Hepatocyte (in vitro differentiated cells): ENCODE data around the gene OR6V1. TPM values are rescaled to one million over a fixed set of nuclear protein-coding genes. Genes with fewer than 3 reads are reported as not detected.

Experiments used
- DNase-seq: peaks from one replicate; pipeline ENCODE4 v3.0.0-alpha.2; 2016; ENCODE audit warnings: low spot score
- H2AFZ ChIP-seq: fragments of 200-600 bp; sonication (generic); 2 replicates; pipeline ENCODE4 v1.6.0; 2016; ENCODE audit warnings: antibody characterized with exemption, mild to moderate bottlenecking
- H3K27ac ChIP-seq: fragments of 200-600 bp; sonication (generic); 2 replicates; pipeline ENCODE4 v1.5.1; 2016; ENCODE audit warnings: mild to moderate bottlenecking
- H3K27me3 ChIP-seq: fragments of 200-600 bp; sonication (generic); 2 replicates; pipeline ENCODE4 v1.6.1; 2016
- H3K36me3 ChIP-seq: fragments of 200-600 bp; sonication (generic); replicated peaks from 2 replicates; pipeline ENCODE4 v1.5.1; 2016; ENCODE audit warnings: low read depth; ENCODE audit not compliant: insufficient read depth
- H3K4me1 ChIP-seq: fragments of 200-600 bp; sonication (generic); 2 replicates; pipeline ENCODE4 v1.5.1; 2016; ENCODE audit warnings: mild to moderate bottlenecking, moderate library complexity; ENCODE audit not compliant: insufficient read depth
- H3K4me2 ChIP-seq: fragments of 200-600 bp; sonication (generic); 2 replicates; pipeline ENCODE4 v1.6.0; 2016
- H3K4me3 ChIP-seq: fragments of 200-600 bp; sonication (generic); 2 replicates; pipeline ENCODE4 v1.5.1; 2016; ENCODE audit warnings: mild to moderate bottlenecking
- H3K79me2 ChIP-seq: fragments of 200-600 bp; sonication (generic); 2 replicates; pipeline ENCODE4 v1.6.0; 2017; ENCODE audit warnings: mild to moderate bottlenecking
- H3K9me2 ChIP-seq: fragments of 200-600 bp; sonication (generic); replicated peaks from 2 replicates; pipeline ENCODE4 v1.6.0; 2017; ENCODE audit warnings: mild to moderate bottlenecking; ENCODE audit not compliant: insufficient read depth
- H3K9me3 ChIP-seq: fragments of 200-600 bp; sonication (generic); 2 replicates; pipeline ENCODE4 v1.5.1; 2016; ENCODE audit warnings: low read depth, mild to moderate bottlenecking
- H4K20me1 ChIP-seq: fragments of 200-600 bp; sonication (generic); 2 replicates; pipeline ENCODE4 v1.6.0; 2016; ENCODE audit warnings: mild to moderate bottlenecking; ENCODE audit not compliant: insufficient read depth, poor library complexity, severe bottlenecking
- EZH2 ChIP-seq: fragments of 200-600 bp; sonication (generic); IDR thresholded peaks from 2 replicates; pipeline ENCODE4 v1.6.1; 2016; ENCODE audit warnings: antibody characterized with exemption, mild to moderate bottlenecking, borderline replicate concordance
- EZH2phosphoT487 ChIP-seq: fragments of 200-600 bp; sonication (generic); IDR thresholded peaks from one replicate; pipeline ENCODE4 v1.6.1; 2018; ENCODE audit warnings: antibody characterized with exemption, mild to moderate bottlenecking, low read depth, moderate library complexity; ENCODE audit not compliant: unreplicated experiment, severe bottlenecking
- WGBS: methylation state at CpG from one replicate; pipeline ENCODE4 v1.1.6; 2016; ENCODE audit warnings: low lambda C conversion rate; ENCODE audit errors: missing lambda C conversion rate; 5-methylcytosine and 5-hydroxymethylcytosine counted together
- polyA plus RNA-seq: library from polyadenylated mRNA; unstranded; fragments of >200 nt; fragmentation: Nextera tagmentation; extraction: Ambion mirVana; gene quantifications from 2 replicates; pipeline ENCODE4 v1.2.1, GENCODE V29; 2016
- total RNA-seq: library from RNA; depleted of rRNA; stranded (reverse); fragments of >200 nt; gene quantifications from 2 replicates; pipeline ENCODE4 v1.2.3, GENCODE V29; 2014
- TF ChIP-seq, protein P1 (sequence below): fragments of 200-600 bp; sonication (generic); IDR thresholded peaks from 2 replicates; pipeline ENCODE4 v1.5.1; 2016; ENCODE audit warnings: antibody characterized with exemption, mild to moderate bottlenecking; ENCODE audit not compliant: poor library complexity

The OR6V1 gene
- total and polyA plus RNA-seq, 2 experiments from 2014 or later = 0.34 TPM; not detected in 1

DNA sequence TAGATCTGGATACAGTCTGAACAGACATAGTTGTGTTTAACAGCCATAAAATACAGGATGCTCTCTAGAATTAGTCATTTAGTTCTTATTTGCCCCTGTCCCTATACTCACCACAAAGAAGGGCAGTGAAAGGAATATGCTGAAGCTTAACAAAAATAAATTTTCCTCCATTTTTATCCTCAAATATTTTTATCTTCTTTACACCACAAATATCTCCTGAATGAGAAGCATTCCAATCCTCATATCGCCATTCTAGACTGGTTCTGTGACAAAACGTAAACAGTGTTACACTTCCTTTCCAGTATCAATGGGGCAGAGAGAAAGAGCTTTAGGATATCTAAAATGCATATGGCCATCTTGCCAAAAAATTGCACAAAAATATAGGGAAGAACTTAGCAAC is 26.8 kb upstream of the OR6V1 start:
- no peak for DNase-seq
- Histone ChIP-seq H3K4me1 (no peaks in the 10 kb centered on the region), H3K9me3 (no peaks in the 10 kb centered on the region), H3K9me2 (no peaks in the 10 kb centered on the region), H2AFZ (no peak overlapping the region), H3K27ac (no peak overlapping the region), H3K79me2 (no peaks in the 10 kb centered on the region), H3K4me3 (no peak overlapping the region), H3K36me3 (no peaks in the 10 kb centered on the region), H3K4me2 (no peak overlapping the region), H4K20me1 (no peaks in the 10 kb centered on the region), H3K27me3 (no peaks in the 10 kb centered on the region)
- TF ChIP-seq, protein P1, sequence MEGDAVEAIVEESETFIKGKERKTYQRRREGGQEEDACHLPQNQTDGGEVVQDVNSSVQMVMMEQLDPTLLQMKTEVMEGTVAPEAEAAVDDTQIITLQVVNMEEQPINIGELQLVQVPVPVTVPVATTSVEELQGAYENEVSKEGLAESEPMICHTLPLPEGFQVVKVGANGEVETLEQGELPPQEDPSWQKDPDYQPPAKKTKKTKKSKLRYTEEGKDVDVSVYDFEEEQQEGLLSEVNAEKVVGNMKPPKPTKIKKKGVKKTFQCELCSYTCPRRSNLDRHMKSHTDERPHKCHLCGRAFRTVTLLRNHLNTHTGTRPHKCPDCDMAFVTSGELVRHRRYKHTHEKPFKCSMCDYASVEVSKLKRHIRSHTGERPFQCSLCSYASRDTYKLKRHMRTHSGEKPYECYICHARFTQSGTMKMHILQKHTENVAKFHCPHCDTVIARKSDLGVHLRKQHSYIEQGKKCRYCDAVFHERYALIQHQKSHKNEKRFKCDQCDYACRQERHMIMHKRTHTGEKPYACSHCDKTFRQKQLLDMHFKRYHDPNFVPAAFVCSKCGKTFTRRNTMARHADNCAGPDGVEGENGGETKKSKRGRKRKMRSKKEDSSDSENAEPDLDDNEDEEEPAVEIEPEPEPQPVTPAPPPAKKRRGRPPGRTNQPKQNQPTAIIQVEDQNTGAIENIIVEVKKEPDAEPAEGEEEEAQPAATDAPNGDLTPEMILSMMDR = no peak
- TF ChIP-seq EZH2phosphoT487 = no peak
- no peak for TF ChIP-seq EZH2
- WGBS = 86% methylated on average over 2 of the region's 2 CpGs

DNA sequence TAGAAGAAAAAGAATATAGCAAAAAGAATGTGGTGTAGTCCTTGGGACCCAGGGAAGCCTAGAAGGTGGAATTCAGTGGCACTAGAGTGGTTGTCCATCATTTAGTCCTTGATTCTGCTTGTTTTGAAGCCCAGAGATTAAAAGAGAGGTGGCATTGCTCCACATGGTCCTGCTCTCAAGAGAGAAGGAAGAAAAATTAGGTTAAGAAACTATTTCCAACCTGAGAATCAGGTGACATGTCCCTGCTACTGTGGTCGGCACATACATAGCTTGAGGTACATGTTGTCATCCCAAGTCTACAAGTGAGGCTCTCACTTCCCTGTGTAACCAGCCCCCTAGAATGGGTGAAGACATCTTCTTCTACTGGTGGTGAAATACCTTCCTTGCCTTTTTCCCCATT is 25.1 kb upstream of the OR6V1 start, which contains the start of gene OR9A2:
OR9A2 (minus strand) TSS at position 101 of the 400 bp plus-strand sequence; CDS start at position 101, 0 bp downstream.
- no peaks in the 10 kb centered on the region for H4K20me1 ChIP-seq
- no peak for DNase-seq
- WGBS = 96% methylated on average over 1 of the region's 1 CpG
- no peaks in the 10 kb centered on the region for H3K27me3 ChIP-seq
- no peaks in the 10 kb centered on the region for H3K36me3 ChIP-seq
- no peaks in the 10 kb centered on the region for H3K4me1 ChIP-seq
- H3K27ac ChIP-seq = no peak within 1 kb of the TSS
- no peaks in the 10 kb centered on the region for H3K9me3 ChIP-seq
- no peaks in the 10 kb centered on the region for H3K79me2 ChIP-seq
- no peaks in the 10 kb centered on the region for H3K9me2 ChIP-seq
- no peak for TF ChIP-seq EZH2phosphoT487
- TF ChIP-seq, protein P1 = no peak
- no peak for TF ChIP-seq EZH2
- no peak within 1 kb of the TSS for H3K4me2 ChIP-seq
- H3K4me3 ChIP-seq = no peak within 1 kb of the TSS
- no peak within 1 kb of the TSS for H2AFZ ChIP-seq

DNA sequence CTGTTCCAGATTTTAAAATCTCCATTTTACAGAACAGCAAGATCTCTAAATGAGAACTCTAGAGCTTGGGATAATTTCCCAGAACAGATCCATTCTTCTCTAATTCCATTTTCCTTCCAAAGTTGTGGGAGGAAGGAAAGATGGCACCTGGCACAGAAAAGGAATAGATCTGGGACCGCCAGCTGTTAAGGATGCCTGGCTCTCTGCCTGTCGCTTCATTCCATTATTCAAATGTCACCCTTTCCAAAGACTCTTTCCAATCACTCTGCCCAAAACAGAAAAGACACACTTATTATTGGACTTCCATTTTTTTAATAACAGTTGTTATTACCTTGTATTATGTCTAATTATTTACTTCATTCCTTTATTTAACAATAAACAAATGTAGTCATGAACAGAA is 24.5 kb upstream of the OR6V1 start:
- no peak overlapping the region for H3K4me2 ChIP-seq
- H3K36me3 ChIP-seq = no peaks in the 10 kb centered on the region
- H3K79me2 ChIP-seq = no peaks in the 10 kb centered on the region
- H3K27me3 ChIP-seq = no peaks in the 10 kb centered on the region
- H2AFZ ChIP-seq = no peak overlapping the region
- H3K4me1 ChIP-seq = no peaks in the 10 kb centered on the region
- H4K20me1 ChIP-seq = no peaks in the 10 kb centered on the region
- H3K9me3 ChIP-seq = no peaks in the 10 kb centered on the region
- no peak overlapping the region for H3K4me3 ChIP-seq
- TF ChIP-seq EZH2 (no peak), EZH2phosphoT487 (no peak)
- TF ChIP-seq, protein P1 = no peak
- no peak for DNase-seq
- no peaks in the 10 kb centered on the region for H3K9me2 ChIP-seq
- WGBS = 95% methylated on average over 2 of the region's 2 CpGs
- no peak overlapping the region for H3K27ac ChIP-seq

DNA sequence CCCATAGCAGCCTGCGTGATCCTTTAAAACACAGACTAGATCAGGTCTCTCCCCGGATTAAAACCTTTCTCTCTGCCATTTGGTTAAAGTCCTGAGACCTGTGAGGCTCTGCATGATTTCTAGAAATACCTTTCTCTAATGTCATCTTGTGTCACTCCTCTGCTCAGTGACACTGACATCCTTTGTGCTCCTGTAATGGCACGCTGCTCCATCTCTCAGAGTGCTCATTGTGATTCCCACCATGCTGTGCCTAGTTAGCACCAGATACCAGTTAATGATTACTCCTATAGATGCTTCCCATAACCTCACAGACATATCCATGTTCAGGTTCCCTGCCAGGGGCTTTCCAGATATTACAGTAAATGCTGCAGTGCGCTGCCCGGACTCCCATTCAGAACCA is 13.5 kb upstream of the OR6V1 start:
- Histone ChIP-seq H3K36me3 (no peaks in the 10 kb centered on the region), H3K4me1 (peaks cover 20% of the 10 kb centered on the region), H3K27ac (no peak overlapping the region), H2AFZ (no peak overlapping the region), H3K9me2 (no peaks in the 10 kb centered on the region), H3K9me3 (no peaks in the 10 kb centered on the region), H3K4me3 (no peak overlapping the region), H3K4me2 (no peak overlapping the region), H3K27me3 (no peaks in the 10 kb centered on the region), H3K79me2 (no peaks in the 10 kb centered on the region), H4K20me1 (no peaks in the 10 kb centered on the region)
- 88% methylated on average over 5 of the region's 5 CpGs for WGBS
- no peak for TF ChIP-seq EZH2phosphoT487
- TF ChIP-seq, protein P1 = no peak
- TF ChIP-seq EZH2 = no peak
- no peak for DNase-seq
